KBM-7 (cell line): ENCODE results near the gene PRKAR1B.

Source experiments
- DNase-seq: peaks from one replicate; pipeline ENCODE4 v3.0.0-alpha.2; 2015
- in situ Hi-C: fragments of 300-500 bp; cut with MboI; formaldehyde crosslinking; loops from 2 replicates; pipeline ENCODE4 v1.14.3; 2020; ENCODE audit warnings: low sequenced_read_pairs, low pct_unique_long_range_greater_than_20kb, mixed read lengths

Gene PRKAR1B

GRCh38 chr7:543501-544337 is 183.4 kb downstream of the PRKAR1B start:
- DNase-seq = no peak
- in situ Hi-C loops = no loop called here

DNA sequence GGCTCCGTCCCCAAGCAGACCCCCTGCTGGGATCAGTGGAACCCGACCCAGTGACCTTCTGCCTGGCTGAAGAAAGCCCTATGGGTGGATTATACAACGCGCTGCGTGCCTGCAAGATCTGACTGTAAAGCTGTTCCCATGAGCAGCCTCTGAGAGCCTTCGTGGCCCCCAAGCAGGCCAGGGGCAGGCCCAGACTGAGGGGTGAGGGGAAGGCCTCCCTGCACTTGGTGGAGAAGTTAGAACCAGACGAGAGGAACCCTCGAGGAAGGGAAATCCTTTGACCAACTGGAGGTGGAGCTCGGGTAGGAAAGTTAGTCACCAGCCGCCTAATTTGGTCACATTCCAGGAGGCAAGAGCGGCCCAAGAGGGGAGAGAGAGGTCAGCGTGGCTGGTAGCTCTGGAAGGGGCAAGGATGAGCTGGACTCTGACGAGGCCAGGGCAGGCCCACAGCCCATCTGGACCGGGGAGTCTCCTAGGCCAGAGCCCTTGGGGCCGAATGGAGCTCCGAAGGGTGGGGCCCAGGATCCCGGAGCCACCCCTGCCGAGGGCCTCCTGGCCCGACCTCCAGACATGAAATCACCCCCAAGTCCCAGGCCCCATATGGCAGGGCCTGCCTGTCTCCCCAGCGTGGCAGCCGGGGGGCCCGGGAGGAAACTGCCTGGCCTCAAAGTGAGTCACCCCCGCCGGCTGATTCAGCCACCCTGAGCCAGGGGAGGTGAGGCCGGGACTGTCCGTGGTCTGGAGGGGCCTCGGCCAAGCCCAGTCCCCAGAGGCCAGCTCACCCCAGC is 184.2 kb downstream of the PRKAR1B start:
- no peak for DNase-seq
- in situ Hi-C loops = no loop called here

DNA sequence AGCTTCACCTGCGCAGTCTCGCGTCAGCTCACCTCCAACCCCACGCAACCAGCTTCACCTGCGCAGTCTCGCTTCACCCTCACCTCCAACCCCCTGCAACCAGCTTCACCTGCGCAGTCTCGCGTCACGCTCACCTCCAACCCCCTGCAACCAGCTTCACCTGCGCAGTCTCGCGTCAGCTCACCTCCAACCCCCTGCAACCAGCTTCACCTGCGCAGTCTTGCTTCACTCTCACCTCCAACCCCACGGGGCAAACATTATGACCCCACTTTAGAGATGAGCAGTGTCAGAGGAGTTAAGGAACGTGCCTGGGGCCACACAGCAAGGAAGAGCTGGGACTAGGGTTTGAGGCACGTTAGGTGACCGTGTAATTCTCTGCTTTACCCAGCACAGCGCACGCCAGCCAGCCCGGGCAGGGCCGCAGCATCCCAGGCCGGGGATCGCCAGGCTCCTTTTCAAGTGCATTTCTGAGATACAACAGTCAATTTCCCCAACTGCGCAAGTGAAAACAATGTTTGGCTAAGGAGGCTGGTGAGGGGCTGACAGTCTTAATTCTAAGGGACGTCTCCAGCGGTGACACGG is 184.9 kb downstream of the PRKAR1B start:
- in situ Hi-C loops = no loop called here
- no peak for DNase-seq

- in situ Hi-C loops = no loop called here
- DNase-seq = no peak
Measured at GRCh38 chr7:541661-542060, 185.4 kb downstream of the PRKAR1B start.

DNA sequence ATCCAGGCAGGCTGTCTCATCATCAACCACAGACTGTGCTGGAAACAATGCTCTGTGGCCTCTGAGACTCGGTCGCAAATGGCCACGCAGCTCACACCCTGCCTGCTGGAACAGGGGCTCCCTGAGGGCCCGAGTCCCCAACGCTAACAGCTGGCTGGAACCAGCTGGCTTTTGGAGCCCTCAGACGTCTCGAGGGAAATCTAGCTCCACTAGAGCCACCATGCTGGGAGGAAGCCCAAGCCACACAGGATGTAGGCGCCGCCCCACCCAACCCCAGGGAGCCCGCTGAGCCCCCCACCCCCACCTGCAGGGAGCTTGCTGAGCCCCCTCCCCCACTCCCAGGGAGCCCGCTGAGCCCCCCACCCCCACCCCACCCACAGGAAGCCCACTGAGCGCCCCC is 186.1 kb downstream of the PRKAR1B start:
- DNase-seq = no peak
- in situ Hi-C loops = no loop called here

- in situ Hi-C loops = no loop called here
- DNase-seq = no peak
Measured at GRCh38 chr7:540579-540978, 186.5 kb downstream of the PRKAR1B start.

DNA sequence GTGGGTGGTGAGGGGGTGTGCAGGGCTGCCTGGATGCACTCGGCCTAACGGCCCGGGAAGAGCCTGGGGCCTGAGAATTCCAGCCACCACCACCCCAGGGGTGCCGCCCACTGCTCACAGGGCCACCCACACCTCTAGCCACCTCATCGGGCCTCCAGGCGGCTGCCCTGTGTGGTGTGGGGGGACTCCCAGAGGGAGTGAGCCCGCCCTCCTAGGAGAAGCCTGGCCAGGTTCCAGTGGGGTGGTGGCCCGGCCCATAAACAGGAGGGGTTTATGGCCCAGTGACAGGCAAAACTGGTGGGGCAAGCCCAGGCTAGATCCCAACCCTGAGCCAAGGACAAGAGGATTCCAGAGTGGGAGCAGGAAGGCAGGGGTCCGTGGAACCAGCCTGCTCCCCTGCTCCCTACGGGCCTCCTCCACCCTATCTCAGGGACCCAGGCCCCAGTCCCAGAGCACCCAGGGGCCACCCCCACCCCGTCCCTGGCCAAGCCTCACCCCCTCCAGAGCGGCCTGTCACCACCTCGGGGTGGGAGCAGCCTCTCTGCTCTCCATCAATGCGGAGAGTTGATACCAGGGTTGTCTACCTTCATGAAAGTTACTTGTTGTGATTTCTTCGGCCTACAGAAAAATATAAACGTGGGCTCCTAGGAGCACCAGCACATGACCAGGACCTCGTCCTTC is 187.2 kb downstream of the PRKAR1B start:
- in situ Hi-C loops = no loop called here
- no peak for DNase-seq

DNA sequence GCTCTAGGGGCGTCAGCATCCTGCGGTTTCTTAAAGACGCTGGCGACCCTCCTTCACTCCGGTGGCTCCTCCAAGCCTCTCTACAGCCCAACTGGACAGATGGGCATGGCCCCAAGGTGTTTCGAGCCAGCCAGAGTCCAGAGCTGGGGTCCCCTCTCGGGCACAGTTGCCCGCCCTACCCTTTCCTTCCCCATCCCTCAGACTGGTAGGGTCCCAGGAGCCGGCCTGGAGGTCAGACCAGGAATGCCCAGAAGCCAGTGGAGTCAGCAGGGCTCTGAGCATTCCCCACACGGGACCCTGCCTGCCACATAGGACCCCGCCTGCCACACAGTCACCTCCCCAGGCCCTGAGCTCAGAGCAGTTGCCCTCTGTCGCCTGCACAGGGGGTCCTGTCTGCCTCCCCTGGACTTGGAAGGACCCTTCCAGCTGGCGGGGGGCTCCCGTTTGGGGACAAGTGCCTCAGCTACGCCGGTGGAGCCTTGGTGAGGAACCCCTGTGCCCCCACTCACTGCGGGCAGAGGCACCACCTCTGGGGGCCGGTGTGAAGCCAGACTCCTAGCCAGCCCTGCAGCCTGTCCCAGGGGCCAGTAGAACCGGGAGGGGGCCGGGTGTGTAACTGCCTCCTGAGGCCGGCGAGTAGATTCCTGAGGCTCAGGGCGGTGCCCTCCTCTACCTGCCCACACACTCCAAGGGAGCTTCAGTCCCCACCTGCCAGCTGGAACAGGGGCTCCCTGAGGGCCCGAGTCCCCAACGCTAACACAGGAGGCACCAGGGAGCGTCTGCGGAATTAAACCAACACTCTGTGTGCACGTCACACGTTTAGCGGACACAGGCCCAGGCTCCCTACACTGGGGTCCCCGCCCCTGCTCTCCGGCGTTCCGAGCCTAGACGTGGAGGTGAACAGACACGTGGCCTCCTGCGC is 188.1 kb downstream of the PRKAR1B start:
- in situ Hi-C loops = no loop called here

GRCh38 chr7:537911-538634 is 189.0 kb downstream of the PRKAR1B start:
- in situ Hi-C loops = no loop called here
- no peak for DNase-seq

More for the DNA sequence above, 188.1 kb downstream of the PRKAR1B start:
- no peak for DNase-seq

DNA sequence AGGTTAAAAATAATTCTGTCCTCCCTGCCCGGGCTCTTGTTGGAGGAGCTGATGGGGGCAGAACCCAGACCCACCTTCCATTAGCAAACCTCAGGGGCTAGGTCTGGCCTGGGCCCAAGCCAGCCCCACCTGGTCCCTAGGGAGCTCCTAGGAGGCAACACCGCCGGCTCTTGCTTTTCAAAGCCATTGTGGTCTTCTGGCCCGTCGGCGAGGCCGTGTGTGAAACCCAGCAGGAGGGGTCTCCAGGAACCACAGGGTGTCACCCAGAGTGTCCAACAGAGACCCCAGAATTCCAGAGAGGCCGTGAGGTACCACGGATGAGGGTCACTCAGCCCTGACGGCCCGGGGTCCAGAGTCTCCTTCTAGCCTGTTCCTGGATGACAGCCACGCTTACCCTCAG is 190.8 kb downstream of the PRKAR1B start:
- DNase-seq = no peak
- in situ Hi-C loops = no loop called here

- no peak for DNase-seq
- in situ Hi-C loops = no loop called here
Measured at GRCh38 chr7:534959-535358, 192.1 kb downstream of the PRKAR1B start.

GRCh38 chr7:534075-534474 is 193.0 kb downstream of the PRKAR1B start:
- DNase-seq = no peak
- in situ Hi-C loops = no loop called here

- in situ Hi-C loops = no loop called here
- DNase-seq = no peak
Measured at GRCh38 chr7:533266-533665, 193.8 kb downstream of the PRKAR1B start.

DNA sequence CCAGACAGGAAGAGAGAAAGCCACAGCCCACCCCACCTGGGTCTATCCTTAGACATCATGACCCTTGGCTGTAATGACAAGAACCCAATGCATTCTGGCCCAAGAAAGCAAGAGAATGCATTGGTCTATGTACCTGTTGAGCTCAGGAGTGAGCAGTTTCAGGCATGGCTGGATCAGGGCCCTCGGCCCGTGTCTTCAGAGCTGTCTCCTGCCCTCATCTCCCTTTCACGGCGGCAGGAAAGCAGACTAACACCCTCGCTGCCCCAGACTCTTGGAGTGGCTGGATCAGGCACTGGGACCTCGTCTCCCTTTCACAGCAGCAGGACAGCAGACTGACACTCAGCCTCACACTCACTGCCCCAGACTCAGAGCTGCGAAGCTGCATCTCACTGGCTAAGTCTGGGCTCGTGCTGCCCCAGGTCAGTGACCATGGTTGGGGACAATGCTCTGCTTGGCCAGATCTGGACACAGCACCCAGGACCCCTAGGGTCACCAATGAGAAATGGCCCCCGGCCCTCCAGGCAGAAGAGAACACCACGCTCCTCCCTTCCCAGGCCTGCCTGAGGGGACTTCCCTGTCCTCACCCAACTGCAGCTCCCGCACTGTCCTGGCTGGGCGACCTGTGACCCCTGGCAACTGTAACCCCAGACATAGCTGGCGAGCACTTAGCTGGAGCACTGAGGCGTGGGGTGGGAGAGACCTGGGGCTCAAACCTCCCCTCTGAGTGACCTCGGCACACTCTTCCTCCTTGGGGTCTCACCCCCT is 194.5 kb downstream of the PRKAR1B start:
- no peak for DNase-seq
- in situ Hi-C loops = no loop called here

DNA sequence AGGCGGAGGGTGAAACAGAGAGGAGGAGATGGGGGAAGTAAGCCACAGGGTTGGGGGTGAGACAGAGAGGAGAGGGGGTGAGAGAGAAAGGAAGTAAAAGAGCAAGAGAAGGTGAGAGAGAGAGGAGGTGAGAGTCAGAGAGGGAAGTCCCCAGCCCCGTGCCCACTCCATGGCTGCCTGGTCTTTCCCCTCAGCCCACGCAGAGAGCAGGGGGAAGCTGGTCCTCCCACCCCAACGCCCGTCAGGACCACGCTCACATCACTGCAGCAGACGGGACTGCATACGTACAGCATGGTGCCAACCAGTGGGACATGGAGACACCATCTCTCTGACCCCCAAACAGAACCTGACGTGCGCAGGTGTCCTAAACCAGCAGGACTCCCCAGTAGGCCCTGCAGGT is 195.3 kb downstream of the PRKAR1B start:
- no peak for DNase-seq
- in situ Hi-C loops = no loop called here

DNA sequence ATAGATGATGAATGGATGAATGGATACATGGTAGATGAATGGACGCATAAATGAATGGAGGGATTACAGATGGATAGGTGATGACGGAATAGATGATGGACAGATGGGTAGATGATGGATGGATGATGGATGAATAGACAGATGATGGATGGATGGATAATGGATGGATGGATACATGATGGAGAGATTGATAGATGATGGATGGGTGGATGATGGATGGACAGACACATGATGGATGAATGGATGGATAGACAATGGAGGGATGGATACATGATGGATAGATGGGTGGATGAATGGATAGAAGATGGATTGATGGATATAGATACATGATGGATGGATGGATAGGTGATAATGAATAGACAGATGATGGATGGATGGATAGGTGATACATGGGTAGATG is 198.6 kb downstream of the PRKAR1B start:
- in situ Hi-C loops = no loop called here

GRCh38 chr7:527723-528122 is 199.4 kb downstream of the PRKAR1B start:
- in situ Hi-C loops = no loop called here

More for the DNA sequence above, 198.6 kb downstream of the PRKAR1B start:
- no peak for DNase-seq

More at GRCh38 chr7:527723-528122, 199.4 kb downstream of the PRKAR1B start:
- DNase-seq = no peak
